HG03354 (cell line): ENCODE data around the gene MACROD2.

Experiments used
- ATAC-seq: cut with Tn5 transposase; IDR thresholded peaks from one replicate; pipeline ENCODE4 v1.9.1; 2021; ENCODE audit warnings: mild to moderate bottlenecking; ENCODE audit not compliant: unreplicated experiment, poor library complexity, severe bottlenecking

MACROD2 gene

GRCh38 chr20:15612769-15613168, 1617.5 kb downstream of the MACROD2 start:
- no peak for ATAC-seq

DNA sequence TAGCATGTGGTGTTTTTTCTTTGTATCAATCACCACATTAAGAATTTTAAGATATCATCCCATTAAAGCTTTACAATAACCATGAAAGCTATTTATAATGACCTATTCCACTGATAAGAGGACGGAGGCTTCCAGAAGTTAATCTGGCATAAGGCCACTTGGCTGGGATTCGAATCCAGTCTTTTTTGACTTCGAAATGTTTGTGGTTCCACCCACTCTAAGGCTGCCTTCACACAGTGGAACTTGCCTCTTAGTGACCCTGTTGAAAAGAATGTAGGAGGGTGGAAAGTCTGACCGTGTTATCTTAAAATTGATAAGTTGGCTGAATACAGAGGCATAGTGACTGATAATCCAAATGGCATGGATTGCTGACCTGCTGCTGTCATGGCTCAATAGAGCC, 1618.2 kb downstream of the MACROD2 start:
- ATAC-seq: no peak

DNA sequence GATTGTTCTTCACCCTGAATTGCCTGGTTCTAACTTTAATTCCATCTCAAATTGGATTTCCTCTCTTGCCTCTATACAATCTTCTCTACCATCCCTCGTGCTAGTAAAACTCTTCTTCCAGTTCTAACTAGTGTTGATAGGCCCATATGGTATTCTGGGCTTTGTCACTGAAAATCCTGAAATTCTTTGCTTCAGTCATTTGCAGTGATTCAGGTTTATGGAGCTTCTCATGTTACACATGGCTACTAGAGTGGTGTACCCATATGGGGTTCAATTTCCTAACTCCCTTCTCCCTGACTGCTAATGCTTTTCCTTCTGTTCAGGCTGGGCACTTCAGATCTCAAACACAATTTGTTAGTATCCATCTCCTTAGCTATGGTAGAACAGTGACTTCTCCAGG, 1621.3 kb downstream of the MACROD2 start:
- ATAC-seq: no peak

DNA sequence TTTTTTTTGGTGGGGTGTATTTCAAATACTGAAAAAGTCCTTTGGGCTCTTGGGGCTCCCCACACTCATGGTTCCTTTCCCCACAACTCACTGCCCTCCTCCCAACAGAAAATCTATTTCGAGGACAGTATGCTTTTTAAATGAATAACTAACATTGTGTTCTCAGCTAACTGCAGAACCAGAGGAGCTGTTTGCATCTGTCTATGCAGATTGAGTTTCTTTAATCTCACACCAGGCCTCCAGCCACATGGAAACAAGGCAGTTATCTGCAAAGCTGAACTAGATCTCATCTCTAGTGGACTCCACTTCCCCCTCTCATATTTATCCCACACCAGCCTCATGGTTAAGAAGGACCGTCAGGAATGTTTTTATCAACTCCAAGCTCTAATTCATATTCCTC, 1622.8 kb downstream of the MACROD2 start:
- ATAC-seq: no peak

- ATAC-seq: no peak
Measured at GRCh38 chr20:15618912-15619311, 1623.6 kb downstream of the MACROD2 start.

DNA sequence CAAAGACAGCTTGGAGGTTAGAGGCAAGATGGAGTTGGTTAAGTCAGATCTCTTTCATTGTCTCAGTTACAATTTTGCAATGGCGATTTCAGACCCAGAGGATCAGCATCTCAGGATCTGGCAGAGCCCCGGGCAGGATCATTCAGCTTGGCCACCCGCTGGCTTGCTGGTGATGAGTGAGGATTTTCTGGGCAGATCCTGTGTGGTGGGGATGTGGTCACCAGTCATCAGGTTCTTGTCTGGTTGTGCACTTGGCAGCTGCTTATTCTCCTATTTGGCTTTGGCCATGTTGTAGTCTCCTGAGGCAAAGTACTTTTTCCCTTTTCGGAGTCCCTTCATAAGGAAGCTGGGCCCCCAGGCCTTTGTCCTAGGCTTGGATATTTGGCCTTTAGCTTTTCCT, 1624.0 kb downstream of the MACROD2 start:
- ATAC-seq: no peak

DNA sequence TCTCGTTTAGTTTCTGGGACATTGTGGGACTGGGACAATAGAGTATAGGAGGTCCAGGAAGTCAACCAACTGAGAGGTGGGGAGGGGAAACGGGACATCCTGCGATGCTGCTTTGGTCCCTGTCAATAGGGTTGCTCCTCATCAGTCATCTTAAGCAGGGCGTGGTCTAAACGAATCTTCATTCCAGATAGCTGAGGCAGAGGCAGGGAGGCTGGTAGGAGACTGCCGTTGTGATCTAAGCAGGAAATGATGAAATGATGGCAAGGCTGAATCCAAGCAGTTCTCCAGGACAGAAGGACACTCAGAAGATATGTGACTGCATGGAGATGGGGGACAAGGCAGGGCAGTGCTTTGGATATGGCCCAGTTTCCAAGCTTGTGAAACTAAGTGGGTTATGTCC, 1624.5 kb downstream of the MACROD2 start:
- ATAC-seq: no peak

DNA sequence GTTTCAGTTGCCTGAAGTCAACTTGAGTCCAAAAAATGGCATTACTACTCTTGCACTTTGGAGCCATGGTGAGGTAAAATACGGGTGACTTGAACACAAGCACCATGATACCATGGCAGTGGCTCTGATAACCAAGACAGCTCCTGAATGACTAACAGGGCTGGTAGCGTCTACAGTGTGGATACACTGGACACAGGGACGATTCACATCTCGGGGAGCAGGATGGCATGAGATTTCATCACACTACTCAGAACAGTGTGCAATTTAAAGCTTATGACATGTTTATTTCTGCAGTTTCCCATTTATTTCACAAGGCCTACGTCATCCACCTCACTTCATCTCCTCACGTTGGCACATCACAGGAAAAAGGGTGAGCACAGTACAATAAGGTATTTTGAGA, 1627.1 kb downstream of the MACROD2 start:
- ATAC-seq: no peak

DNA sequence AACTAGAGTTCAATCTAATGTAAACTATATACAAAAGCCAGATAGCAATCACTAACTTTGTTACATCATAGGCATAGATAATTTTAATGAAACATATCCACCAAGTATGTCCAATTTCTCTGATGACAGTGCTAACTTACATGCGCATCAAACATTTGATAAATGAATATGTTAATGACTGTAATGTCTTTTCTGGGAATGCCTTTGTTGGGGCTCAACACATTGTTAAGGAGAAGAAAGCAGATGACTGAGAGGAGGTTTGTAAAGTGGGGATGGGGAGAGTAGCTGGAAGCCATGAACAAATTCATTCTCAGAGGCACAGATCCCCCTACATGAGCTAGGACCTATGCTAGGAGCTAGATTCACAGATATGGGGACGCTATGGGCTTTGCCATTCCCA, 1627.9 kb downstream of the MACROD2 start:
- ATAC-seq: no peak

DNA sequence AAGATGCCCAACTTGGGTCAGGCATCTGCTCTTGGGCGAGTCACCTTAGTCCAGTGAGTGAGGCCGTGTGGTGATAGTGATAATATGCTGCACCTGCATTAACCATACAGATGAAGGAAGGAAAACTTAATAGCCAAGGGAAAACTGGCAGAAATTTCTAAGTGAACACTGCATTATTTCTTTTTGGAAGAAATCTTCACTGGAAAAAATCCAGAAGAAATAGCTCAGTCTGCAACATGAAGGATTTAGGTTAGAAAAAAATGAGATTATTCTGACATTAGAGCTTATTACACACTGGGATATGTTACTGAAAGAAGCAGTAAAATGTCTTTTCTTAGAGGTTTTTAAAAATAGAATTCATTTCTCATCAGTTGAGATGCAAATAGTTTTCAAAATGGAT, 1630.7 kb downstream of the MACROD2 start:
- ATAC-seq: no peak

DNA sequence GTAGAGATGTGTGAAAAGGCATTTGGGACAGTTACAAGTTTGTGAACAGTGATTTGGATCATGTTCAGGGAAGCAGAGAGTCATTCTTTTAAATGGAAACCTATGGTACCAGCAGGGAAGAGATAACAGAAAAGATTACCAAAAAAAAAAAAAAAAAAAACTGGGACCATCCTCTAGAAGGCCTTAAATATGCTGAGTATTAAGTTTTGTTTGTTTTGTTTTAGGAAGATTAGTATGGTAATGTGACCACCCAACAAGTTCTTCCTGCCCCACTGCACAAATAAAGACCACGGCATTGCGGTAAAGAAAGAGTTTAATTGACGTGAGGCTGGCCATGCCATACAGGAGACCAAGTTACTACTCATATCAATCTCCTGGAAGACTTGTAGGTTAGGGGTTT, 1631.8 kb downstream of the MACROD2 start:
- ATAC-seq: no peak

DNA sequence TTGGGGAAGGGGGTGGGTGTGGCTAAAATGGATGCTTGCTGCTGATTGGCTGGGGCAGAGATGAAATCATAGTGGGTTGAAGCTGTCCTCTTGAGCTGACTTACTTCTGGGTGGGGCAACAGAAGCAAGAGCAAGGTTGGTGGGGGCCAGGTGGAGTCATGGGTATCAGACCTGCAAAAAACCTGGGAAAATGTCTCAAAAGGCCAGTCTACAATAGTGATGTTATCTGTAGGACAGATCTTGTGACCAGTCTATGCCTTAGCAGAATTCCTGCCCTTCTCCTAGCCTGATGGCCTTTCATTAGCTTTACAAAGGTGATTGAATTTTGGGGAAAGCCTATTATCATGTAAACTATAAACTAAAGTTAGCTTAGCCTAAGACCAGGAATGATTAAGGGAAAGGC, 1632.2 kb downstream of the MACROD2 start:
- ATAC-seq: no peak

DNA sequence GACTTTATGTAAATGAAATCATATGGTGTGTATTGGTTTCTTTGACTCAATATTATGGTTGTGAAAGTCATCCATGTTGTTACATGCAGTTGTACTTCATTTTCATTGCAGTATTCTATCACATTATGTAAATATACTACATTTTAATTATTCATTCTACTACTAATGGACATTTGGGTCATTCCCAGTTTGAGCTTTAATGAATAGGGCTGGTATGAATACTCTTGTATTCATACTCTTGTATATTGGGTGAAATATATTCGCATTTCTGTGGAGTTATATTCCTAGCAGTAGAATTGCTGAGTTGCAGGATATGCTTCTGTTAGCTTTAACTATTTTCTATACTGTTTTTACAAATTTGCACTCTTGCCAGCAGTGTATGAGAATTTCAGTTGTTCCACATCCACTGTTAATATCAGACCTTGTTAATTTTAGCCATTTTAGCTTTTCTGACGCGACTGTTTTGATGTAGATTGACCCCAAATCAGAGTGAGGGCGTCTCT, 1633.6 kb downstream of the MACROD2 start:
- no peak for ATAC-seq

DNA sequence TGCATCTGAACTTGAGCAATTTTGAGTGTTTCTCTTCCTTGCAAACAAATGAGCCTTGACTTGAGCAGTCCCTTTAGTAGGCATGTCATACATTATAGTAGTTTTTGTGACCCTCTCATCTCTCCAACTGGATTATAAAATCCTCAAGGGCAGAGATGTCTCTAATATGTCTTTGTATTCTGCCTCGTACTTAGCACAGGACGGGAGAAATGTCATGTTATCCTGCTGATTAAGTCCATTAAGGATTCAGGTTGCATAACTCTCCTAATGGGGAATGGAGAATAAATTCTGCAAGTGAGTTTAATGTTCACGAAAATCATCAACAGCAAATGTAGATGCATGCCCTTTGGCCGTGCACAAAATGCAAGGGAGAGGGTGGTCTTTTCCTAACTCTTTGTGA, 1635.0 kb downstream of the MACROD2 start:
- ATAC-seq: no peak

DNA sequence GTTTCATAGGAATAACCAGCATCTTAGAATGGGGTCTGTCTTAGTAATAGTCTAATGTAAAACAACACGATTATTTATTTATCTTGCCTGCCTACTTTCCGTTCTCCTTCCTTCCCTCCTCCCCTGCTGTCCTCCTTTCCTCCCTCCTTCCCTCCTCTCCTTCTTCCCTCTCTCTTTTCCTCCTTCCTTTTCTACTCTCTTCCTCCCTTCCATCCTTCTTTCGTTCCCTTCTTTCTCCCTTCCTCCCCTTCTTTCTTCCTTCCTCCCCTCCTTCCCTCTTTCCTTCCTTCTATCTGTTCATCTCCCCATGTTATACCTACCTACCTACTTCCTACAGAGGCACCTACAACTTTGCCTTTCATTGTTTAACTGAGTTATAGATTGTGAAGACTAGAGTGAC, 1637.4 kb downstream of the MACROD2 start:
- ATAC-seq: no peak

DNA sequence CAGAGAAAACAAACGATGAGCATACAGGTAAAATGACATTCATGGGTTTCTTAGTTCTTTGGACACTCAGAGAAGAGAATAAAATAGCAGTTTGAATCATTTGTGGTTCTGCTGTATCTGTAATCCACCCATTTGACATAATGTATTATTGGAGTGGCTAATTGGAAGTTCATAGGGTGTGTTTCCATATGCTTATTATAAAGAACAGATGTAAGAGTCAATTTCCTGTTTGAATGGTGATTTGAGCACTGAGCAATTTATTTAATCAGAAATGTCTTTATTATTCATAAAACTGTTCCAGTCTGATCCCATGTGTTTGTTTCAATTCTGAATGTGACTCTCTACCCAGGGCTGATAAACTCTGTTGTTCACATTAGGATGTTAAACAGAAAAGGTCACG, 1638.8 kb downstream of the MACROD2 start:
- no peak for ATAC-seq

DNA sequence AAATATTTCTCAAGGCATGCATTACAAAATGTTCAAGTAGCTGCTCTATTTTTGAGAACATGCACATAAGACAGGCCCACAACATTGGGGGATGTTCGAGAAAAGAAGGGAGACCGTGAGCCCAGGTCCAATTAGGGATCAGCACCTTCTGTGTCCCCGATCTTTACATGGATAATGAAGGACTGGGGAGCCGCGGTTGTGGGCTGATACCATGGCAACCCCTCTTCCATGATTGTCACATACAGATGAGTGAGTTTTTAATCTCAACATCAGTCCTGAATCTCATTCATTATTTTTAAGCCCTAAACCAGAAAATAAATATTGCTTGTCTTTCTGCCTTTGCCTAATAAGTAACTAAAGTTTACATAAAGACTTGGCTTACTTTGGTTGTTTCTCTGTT, 1642.2 kb downstream of the MACROD2 start:
- ATAC-seq: no peak

DNA sequence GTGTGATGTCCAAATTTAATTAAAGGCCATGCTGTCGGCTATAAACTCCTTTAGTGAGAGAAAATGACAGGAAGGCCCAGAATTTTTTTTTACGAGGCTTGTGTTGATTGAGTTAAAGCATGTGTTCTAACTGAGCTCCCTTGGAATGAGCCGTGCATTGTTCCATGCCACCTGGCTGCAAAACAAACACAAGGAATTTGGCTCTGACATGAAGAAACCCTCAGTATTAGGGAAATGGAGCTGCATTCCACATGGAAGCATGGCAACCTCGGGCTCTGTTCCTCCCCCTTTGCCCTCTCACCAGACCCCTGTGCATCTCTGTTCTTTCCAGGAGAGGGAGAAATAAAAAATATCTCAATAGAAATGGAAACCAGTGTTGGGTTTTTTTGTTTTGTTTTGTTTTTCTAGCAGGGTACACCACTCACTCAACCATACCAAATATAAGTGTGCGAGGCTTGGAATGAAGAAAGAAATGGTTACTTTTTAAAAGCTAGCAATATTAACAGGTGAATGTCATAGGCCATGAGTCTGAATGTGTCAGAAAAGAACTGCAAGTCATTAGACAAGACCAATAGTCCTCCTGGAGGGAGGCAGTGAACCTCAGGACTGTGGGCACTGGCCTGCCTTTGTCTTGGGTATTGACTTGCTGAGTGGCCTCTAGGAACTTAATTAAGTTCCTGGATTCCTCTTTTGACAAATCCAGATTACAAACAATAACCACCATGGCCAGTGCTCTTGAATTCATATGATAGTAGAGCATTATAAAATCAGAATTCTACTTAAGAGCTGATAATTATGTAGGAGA, 1642.8 kb downstream of the MACROD2 start:
- ATAC-seq: no peak

GRCh38 chr20:15638816-15639215, 1643.5 kb downstream of the MACROD2 start:
- no peak for ATAC-seq

DNA sequence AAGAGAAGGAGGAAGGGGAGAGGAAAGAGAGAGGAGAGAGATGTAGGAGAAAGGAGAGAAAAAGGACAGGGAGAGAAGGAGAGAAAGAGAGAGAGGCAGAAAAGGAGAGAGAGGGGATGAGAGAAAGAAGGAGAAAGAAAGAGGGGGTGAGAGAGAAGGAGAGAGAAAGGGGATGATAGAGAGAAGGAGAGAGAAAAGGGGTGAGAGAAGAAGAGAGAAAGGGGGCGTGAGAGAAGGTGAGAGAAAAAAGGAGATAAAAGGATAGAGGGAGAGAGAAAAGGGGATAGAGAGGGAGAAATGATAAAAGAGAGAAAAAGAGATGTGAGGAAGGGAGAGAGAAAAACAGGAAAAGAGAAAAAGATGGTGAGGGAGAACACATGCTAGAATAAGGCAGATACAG, 1644.5 kb downstream of the MACROD2 start:
- ATAC-seq: no peak

DNA sequence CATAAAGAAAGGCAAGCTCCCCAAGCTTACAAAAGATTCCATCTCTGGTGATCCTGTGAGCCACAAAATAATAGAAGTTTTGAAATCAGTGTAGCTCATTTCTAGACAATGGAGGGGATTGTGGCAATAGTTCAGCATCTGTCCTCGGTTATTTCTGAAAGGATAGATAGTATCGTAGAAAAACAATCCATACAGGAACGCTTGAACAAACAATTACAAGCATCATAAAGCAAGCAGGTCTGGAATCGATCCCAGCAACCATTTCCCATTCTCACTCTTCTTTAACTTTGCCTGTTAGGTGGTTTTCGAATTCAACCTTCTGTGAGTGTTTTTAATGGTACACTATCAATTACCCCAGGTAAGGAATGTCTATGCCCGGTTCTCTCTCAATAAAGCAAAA, 1646.8 kb downstream of the MACROD2 start:
- ATAC-seq: no peak

DNA sequence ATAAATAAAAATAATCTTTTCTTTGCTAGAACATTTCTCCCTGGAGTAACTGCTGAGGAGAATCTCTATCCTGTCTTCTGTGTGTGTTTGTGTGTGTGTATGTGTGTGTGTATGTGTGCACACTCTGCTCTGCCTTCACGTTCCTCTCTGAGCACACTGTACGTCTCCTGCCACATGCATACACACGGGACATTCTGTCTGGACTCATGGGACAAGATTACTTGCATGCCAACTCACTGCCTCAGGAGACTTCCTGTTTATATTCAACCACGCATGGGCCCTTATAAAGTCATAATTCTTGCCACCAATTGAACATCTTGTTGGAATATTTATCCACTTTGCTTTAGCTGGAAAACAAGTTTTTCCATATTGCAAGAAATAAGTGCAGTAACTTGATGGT, 1647.4 kb downstream of the MACROD2 start:
- ATAC-seq: no peak
